HG03039 (cell line): Measurements from ENCODE around the gene RAVER1.
"Not testable (repeated sequence)": the region's sequence is repeated elsewhere in the genome, so short reads cannot be mapped to it uniquely, and the experiment has no call there.

Experiments used
- ATAC-seq: cut with Tn5 transposase; IDR thresholded peaks from one replicate; pipeline ENCODE4 v1.9.1; 2021; ENCODE audit warnings: mild to moderate bottlenecking, moderate library complexity; ENCODE audit not compliant: unreplicated experiment

RAVER1 gene

DNA sequence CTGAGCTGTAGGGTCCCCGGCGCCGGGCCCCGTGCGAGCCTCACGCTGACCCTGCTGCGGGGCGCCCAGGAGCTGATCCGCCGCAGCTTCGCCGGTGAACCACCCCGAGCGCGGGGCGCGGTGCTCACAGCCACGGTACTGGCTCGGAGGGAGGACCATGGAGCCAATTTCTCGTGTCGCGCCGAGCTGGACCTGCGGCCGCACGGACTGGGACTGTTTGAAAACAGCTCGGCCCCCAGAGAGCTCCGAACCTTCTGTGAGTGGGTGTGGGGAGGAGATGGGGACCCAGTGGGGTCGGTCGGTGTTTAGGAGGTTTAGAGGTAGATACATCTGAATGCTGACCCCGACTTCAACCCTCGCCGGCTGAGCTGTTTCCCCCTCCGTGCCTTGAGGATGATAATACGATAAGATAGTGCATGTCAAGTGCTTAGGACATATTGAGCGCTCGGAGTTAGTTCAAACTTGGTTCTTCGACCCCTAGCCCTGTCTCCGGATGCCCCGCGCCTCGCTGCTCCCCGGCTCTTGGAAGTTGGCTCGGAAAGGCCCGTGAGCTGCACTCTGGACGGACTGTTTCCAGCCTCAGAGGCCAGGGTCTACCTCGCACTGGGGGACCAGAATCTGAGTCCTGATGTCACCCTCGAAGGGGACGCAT is 41.6 kb downstream of the RAVER1 start:
- ATAC-seq: no peak

GRCh38 chr19:10290876-10291553 is 42.3 kb downstream of the RAVER1 start:
- no peak for ATAC-seq

- no peak for ATAC-seq
Measured at GRCh38 chr19:10290357-10290875, 42.9 kb downstream of the RAVER1 start.

GRCh38 chr19:10289836-10290356 is 43.4 kb downstream of the RAVER1 start, which contains the start of gene ICAM5:
Gene ICAM5, plus strand, starts transcription at chr19:10289952. Its CDS starts 92 bp downstream, at chr19:10290044.
- ATAC-seq: no peak

GRCh38 chr19:10289167-10289835 is 44.0 kb downstream of the RAVER1 start:
- no peak for ATAC-seq

- no peak for ATAC-seq
Measured at GRCh38 chr19:10288662-10289166, 44.6 kb downstream of the RAVER1 start.

DNA sequence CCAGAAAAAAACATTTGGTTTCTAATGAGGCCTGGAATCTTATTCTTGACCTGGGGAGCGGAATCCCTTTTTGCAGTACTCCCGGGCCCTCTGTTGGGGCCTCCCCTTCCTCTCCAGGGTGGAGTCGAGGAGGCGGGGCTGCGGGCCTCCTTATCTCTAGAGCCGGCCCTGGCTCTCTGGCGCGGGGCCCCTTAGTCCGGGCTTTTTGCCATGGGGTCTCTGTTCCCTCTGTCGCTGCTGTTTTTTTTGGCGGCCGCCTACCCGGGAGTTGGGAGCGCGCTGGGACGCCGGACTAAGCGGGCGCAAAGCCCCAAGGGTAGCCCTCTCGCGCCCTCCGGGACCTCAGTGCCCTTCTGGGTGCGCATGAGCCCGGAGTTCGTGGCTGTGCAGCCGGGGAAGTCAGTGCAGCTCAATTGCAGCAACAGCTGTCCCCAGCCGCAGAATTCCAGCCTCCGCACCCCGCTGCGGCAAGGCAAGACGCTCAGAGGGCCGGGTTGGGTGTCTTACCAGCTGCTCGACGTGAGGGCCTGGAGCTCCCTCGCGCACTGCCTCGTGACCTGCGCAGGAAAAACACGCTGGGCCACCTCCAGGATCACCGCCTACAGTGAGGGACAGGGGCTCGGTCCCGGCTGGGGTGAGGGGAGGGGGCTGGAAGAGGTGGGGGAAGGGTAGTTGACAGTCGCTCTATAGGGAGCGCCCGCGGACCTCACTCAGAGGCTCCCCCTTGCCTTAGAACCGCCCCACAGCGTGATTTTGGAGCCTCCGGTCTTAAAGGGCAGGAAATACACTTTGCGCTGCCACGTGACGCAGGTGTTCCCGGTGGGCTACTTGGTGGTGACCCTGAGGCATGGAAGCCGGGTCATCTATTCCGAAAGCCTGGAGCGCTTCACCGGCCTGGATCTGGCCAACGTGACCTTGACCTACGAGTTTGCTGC is 46.3 kb downstream of the RAVER1 start, which contains the start of gene ICAM4:
TSS of gene ICAM4 (plus strand) at position 153 of the 935 bp plus-strand sequence. CDS start at position 211, 58 bp downstream.
- ATAC-seq: no peak

- no peak for ATAC-seq
Measured at GRCh38 chr19:10285393-10285792, 47.9 kb downstream of the RAVER1 start.

DNA sequence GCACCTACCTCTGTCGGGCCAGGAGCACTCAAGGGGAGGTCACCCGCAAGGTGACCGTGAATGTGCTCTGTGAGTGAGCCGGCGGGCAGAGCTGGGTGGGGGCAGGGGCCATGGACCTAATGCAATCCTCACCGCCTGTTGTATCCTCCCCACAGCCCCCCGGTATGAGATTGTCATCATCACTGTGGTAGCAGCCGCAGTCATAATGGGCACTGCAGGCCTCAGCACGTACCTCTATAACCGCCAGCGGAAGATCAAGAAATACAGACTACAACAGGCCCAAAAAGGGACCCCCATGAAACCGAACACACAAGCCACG is 48.4 kb downstream of the RAVER1 start:
- ATAC-seq: no peak

GRCh38 chr19:10284065-10284959 is 49.0 kb downstream of the RAVER1 start:
- ATAC-seq: no peak

DNA sequence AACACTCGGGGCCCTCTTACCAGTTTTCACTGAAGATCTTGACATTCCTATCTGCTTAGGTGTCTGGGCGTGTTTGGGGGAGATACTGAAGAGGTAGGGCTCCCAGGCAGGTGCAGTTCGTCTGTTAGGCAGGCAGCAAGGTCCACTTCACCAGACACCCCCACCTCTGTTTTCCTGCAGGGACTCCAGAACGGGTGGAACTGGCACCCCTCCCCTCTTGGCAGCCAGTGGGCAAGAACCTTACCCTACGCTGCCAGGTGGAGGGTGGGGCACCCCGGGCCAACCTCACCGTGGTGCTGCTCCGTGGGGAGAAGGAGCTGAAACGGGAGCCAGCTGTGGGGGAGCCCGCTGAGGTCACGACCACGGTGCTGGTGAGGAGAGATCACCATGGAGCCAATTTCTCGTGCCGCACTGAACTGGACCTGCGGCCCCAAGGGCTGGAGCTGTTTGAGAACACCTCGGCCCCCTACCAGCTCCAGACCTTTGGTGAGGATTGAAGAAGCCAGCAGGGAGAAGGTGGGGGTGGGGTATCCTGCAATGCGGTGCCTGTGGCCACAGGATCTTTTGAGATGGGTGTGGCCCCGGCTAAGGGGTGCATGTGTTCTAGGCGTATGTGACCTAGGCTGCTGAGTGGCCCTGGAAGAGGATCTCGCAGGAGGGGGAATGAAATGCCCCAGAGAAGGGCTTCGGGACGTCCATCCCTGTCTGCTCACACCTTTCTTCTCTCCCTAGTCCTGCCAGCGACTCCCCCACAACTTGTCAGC is 49.8 kb downstream of the RAVER1 start:
- ATAC-seq: no peak

DNA sequence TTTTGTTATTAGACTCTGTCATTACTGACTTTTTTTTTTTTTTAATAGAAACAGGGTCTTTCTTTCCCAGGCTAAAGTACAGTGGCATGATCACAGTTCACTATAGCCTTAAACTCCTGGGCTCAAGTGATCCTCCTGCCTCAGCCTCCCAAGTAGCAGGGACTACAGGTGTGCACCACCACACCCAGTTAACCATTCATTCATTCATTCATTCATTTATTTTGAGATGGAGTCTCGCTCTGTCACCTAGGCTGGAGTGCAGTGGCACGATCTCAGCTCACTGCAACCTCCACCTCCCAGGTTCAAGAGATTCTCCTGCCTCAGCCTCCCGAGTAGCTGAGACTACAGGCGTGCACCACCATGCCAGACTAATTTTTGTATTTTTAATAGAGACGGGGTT is 51.3 kb downstream of the RAVER1 start:
- ATAC-seq: not testable (repeated sequence)

GRCh38 chr19:10279737-10280442 is 53.4 kb downstream of the RAVER1 start:
- no peak for ATAC-seq

DNA sequence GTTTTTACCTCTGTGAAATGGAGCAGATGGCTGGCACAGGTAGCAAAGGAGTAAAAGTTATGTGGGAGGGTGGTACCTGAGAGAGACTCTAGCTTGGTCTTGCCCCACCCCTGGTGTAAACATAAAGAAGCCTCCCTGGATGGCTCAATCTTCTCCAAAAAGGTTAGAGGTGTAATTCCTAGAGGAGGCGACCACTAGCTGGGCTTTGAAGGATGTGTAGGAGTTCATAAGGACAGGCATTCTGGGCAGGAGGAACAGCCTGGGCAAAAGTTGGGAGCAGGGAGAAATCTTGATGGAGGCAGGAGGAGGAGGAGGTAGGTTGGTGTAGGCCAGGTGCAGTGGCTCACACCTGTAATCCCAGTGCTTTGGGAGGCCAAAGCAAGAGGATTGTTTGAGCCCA is 54.4 kb downstream of the RAVER1 start:
- ATAC-seq: no peak

GRCh38 chr19:10277795-10278589 is 55.3 kb downstream of the RAVER1 start:
- ATAC-seq: no peak

DNA sequence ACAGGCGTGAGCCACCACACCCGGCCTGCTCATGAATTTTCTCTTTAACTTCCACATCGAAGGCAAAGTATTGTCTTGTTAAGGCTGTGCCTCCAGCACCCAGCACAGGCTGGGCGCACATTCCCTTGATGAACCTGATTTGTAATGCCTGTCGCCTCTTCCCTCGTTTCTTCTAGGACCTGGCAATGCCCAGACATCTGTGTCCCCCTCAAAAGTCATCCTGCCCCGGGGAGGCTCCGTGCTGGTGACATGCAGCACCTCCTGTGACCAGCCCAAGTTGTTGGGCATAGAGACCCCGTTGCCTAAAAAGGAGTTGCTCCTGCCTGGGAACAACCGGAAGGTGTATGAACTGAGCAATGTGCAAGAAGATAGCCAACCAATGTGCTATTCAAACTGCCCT is 58.7 kb downstream of the RAVER1 start:
- ATAC-seq: no peak

DNA sequence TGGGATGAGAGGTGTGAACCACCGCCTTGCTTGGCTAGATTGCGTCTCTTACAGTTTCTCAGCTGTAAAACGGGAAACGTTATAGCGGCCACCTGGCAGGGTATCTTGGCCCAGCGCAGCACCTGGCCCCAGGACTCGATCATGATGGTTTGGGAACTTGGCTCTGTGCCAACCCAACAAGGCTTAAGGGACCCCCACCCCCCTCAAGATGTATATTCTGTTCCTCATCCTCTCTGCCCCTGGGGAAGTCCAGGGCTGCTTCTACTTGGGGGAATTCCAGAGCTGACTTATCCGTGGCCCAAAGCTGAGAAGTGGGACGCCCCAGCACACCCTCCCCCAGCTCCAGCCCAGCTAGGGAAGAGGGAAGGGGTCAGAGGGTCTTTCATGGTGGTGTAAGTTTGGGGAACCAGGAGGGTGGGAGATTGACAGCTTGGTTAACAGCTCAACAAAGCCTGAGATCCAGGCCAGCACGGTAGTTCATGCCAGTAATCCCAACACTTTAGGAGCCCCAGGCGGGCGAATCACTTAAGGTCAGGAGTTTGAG is 61.7 kb downstream of the RAVER1 start:
- no peak for ATAC-seq
